ENCODE measurements around the gene BLVRA.

- TF ChIP-seq CTCF (IDR thresholded peaks at IDR 0.05; ENCODE audit: poor library complexity) (no peak), EZH2phosphoT487 (IDR thresholded peaks at IDR 0.05; ENCODE audit: low read depth, severe bottlenecking, unreplicated experiment) (no peak)
Measured at GRCh38 chr7:43787771-43788170, 29.3 kb downstream of the BLVRA start.

All from hepatocyte (in vitro differentiated cells).